ENCODE measurements around the gene CLSTN2. TPM values are rescaled to one million over a fixed set of nuclear protein-coding genes. Genes with fewer than 3 reads are reported as not detected.

The CLSTN2 gene
- total RNA-seq, 1 donor from 2014 or later, result 12.9 TPM

- H3K9me3 Mint-ChIP-seq, result no peaks in the 10 kb centered on the region
- no peaks in the 10 kb centered on the region for H3K36me3 Mint-ChIP-seq
- no peak overlapping the region for H3K27ac Mint-ChIP-seq
- no peak for DNase-seq (ENCODE audit: extremely low spot score, unreplicated experiment)
- TF ChIP-seq, protein P1, sequence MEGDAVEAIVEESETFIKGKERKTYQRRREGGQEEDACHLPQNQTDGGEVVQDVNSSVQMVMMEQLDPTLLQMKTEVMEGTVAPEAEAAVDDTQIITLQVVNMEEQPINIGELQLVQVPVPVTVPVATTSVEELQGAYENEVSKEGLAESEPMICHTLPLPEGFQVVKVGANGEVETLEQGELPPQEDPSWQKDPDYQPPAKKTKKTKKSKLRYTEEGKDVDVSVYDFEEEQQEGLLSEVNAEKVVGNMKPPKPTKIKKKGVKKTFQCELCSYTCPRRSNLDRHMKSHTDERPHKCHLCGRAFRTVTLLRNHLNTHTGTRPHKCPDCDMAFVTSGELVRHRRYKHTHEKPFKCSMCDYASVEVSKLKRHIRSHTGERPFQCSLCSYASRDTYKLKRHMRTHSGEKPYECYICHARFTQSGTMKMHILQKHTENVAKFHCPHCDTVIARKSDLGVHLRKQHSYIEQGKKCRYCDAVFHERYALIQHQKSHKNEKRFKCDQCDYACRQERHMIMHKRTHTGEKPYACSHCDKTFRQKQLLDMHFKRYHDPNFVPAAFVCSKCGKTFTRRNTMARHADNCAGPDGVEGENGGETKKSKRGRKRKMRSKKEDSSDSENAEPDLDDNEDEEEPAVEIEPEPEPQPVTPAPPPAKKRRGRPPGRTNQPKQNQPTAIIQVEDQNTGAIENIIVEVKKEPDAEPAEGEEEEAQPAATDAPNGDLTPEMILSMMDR (conservative IDR thresholded peaks at IDR 0.05), result no peak
- no peak overlapping the region for H3K4me3 Mint-ChIP-seq
- H3K27me3 Mint-ChIP-seq, result peaks cover 3% of the 10 kb centered on the region
- H3K4me1 Mint-ChIP-seq (ENCODE audit: unreplicated experiment), result no peaks in the 10 kb centered on the region
Observed at GRCh38 chr3:140563206-140563760, 628.3 kb downstream of the CLSTN2 start.

DNA sequence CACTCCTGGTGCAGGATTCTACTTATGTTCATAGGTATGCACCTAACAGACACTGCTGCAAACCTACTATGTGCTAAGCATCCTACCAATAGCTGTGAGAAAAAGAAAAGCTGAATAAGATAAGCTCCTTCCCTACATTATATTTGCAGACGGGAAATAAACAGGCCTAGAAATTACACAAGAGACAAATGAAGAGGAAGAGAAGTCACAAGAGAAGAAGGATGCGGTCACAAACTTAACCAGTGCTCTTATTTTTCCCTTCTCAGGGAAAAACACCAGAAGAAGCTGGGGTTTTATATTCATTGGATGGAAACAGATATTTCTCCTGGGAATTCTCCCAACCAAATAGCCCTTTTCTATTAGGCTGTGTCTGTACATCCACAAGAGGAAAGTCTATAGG, 633.1 kb downstream of the CLSTN2 start:
- Mint-ChIP-seq H3K4me1 (ENCODE audit: unreplicated experiment) (peaks cover 15% of the 10 kb centered on the region), H3K9me3 (no peaks in the 10 kb centered on the region), H3K27ac (no peak overlapping the region), H3K4me3 (no peak overlapping the region), H3K27me3 (peaks cover 3% of the 10 kb centered on the region), H3K36me3 (no peaks in the 10 kb centered on the region)
- DNase-seq (ENCODE audit: extremely low spot score, unreplicated experiment), result no peak
- TF ChIP-seq, protein P1 (conservative IDR thresholded peaks at IDR 0.05), result no peak

DNA sequence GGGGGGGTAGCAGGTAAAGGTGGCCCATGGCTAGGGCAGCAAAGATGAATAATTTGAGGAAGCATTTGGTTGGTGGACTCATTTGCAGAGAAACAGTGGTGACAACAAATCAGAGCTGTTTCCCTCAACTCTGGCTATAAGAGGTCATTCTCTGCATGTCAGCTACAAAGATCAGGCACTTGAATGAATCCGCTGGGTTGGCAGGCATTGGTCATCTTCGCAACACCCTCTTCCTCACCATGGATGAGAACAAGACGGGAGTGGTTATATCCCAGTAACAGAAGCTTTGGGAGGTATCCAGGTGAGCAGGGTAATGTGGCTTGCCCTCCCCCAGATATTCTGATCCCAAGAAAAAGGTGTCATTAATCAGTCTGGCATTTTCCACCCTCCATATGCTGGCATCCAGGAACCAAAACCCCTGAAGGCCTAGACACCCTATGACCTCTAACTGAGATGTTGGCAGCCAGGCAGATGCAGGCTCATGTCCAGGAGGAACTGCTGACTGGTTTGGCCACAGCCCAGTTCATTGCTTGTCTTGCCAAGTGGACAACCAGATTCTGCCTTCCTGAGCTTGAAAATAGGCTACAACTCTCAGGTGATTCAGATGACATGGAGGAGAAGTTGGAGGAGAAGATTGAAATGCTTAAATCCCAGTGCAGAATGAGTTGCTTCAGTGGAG, 634.0 kb downstream of the CLSTN2 start:
- no peak for DNase-seq (ENCODE audit: extremely low spot score, unreplicated experiment)
- no peak overlapping the region for H3K4me3 Mint-ChIP-seq
- peaks cover 3% of the 10 kb centered on the region for H3K27me3 Mint-ChIP-seq
- no peak overlapping the region for H3K27ac Mint-ChIP-seq
- peaks cover 15% of the 10 kb centered on the region for H3K4me1 Mint-ChIP-seq (ENCODE audit: unreplicated experiment)
- TF ChIP-seq, protein P1 (conservative IDR thresholded peaks at IDR 0.05), result no peak
- H3K36me3 Mint-ChIP-seq, result no peaks in the 10 kb centered on the region
- no peaks in the 10 kb centered on the region for H3K9me3 Mint-ChIP-seq

GRCh38 chr3:140570602-140571001, 635.6 kb downstream of the CLSTN2 start:
- TF ChIP-seq, protein P1 (conservative IDR thresholded peaks at IDR 0.05), result no peak
- no peak for DNase-seq (ENCODE audit: extremely low spot score, unreplicated experiment)
- Mint-ChIP-seq H3K9me3 (no peaks in the 10 kb centered on the region), H3K4me3 (no peak overlapping the region), H3K36me3 (no peaks in the 10 kb centered on the region), H3K27me3 (no peaks in the 10 kb centered on the region), H3K4me1 (ENCODE audit: unreplicated experiment) (peaks cover 15% of the 10 kb centered on the region), H3K27ac (no peak overlapping the region)

DNA sequence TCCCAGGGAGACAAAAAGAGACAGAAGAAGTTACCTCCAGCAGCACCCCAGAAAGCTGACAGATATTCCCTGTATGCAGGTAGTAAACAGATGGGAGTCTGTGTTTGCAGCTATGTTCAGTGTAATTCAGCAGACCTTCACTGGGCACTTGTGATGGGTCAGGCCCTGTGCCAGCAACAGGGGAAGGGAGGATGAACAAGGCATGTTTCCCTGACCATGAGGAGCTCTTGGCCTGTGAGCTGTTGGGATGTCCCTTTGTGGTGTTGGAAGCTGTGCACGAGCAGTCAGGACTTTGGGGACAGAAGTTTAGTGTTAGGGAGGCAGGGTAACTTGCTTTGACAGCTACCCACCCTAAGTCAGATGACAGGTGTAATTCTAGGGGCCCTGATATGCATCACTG, 636.9 kb downstream of the CLSTN2 start:
- H3K36me3 Mint-ChIP-seq, result no peaks in the 10 kb centered on the region
- no peaks in the 10 kb centered on the region for H3K9me3 Mint-ChIP-seq
- no peak overlapping the region for H3K4me3 Mint-ChIP-seq
- no peak overlapping the region for H3K27ac Mint-ChIP-seq
- H3K4me1 Mint-ChIP-seq (ENCODE audit: unreplicated experiment), result peaks cover 15% of the 10 kb centered on the region
- no peaks in the 10 kb centered on the region for H3K27me3 Mint-ChIP-seq
- DNase-seq (ENCODE audit: extremely low spot score, unreplicated experiment), result no peak
- TF ChIP-seq, protein P1 (conservative IDR thresholded peaks at IDR 0.05), result no peak
